Activated T-helper 2 cell treated with anti-CD3 and anti-CD28 coated beads, Interferon-gamma antibody, Interleukin-2, Interleukin-4, amounts not matched to agents 10 μg/mL and 5 μg/mL and 100 μg/mL, durations not matched to agents 14 hours and 24 hours and 36 hours (primary cell): ENCODE measurements around the gene DRC3. TPM values are rescaled to one million over a fixed set of nuclear protein-coding genes. Genes with fewer than 3 reads are reported as not detected.
"Not testable (repeated sequence)": the region's sequence is repeated elsewhere in the genome, so short reads cannot be mapped to it uniquely, and the experiment has no call there.

Experiments
- DNase-seq: peaks from one replicate; pipeline ENCODE4 v3.0.0; 2021; ENCODE audit warnings: low spot score
- H3K27ac Mint-ChIP-seq: one replicate; pipeline ENCODE4 v1.8.0; 2021; ENCODE audit warnings: mixed read lengths
- H3K27me3 Mint-ChIP-seq: one replicate; pipeline ENCODE4 v1.8.0; 2021; ENCODE audit warnings: low read depth, mixed read lengths
- H3K36me3 Mint-ChIP-seq: one replicate; pipeline ENCODE4 v1.8.0; 2021; ENCODE audit warnings: low read depth, mixed read lengths
- H3K4me1 Mint-ChIP-seq: one replicate; pipeline ENCODE4 v1.8.0; 2021; ENCODE audit warnings: low read depth, mixed read lengths
- H3K4me3 Mint-ChIP-seq: one replicate; pipeline ENCODE4 v1.8.0; 2021; ENCODE audit warnings: low read depth, mild to moderate bottlenecking, moderate library complexity, mixed read lengths
- H3K9me3 Mint-ChIP-seq: one replicate; pipeline ENCODE4 v1.8.0; 2021; ENCODE audit warnings: mixed read lengths
- intact Hi-C: fragments of 100-400 bp; cut with micrococcal nuclease; formaldehyde crosslinking; loops from one replicate; pipeline ENCODE4 v1.15.1; 2023
- total RNA-seq: library from RNA; stranded (reverse); gene quantifications from 2 replicates; pipeline ENCODE4 v1.2.3, GENCODE V29; 2022

The DRC3 gene
- total RNA-seq, 1 donor from 2014 or later = not detected

- intact Hi-C loops = no loop called here
- Mint-ChIP-seq H3K27me3 (no peaks in the 10 kb centered on the region), H3K36me3 (no peaks in the 10 kb centered on the region), H3K27ac (no peak overlapping the region), H3K9me3 (no peaks in the 10 kb centered on the region), H3K4me3 (no peak overlapping the region), H3K4me1 (no peaks in the 10 kb centered on the region)
- no peak for DNase-seq
Measured at GRCh38 chr17:17993852-17994251, 21.2 kb downstream of the DRC3 start.

GRCh38 chr17:17994271-17995069, 21.8 kb downstream of the DRC3 start:
- no peak overlapping the region for H3K27ac Mint-ChIP-seq
- no peaks in the 10 kb centered on the region for H3K27me3 Mint-ChIP-seq
- H3K4me1 Mint-ChIP-seq = no peaks in the 10 kb centered on the region
- H3K9me3 Mint-ChIP-seq = no peaks in the 10 kb centered on the region
- no peaks in the 10 kb centered on the region for H3K36me3 Mint-ChIP-seq
- DNase-seq = no peak
- H3K4me3 Mint-ChIP-seq = no peak overlapping the region
- intact Hi-C loops = no loop called here

GRCh38 chr17:17995887-17996286, 23.2 kb downstream of the DRC3 start:
- H3K9me3 Mint-ChIP-seq, H3K4me1 Mint-ChIP-seq, H3K27me3 Mint-ChIP-seq, intact Hi-C loops, H3K36me3 Mint-ChIP-seq, DNase-seq, H3K27ac Mint-ChIP-seq, H3K4me3 Mint-ChIP-seq: not testable (repeated sequence)

- intact Hi-C loops = no loop called here
- Mint-ChIP-seq H3K36me3 (no peaks in the 10 kb centered on the region), H3K27ac (no peak overlapping the region), H3K9me3 (no peaks in the 10 kb centered on the region), H3K4me3 (no peak overlapping the region), H3K4me1 (no peaks in the 10 kb centered on the region), H3K27me3 (no peaks in the 10 kb centered on the region)
- no peak for DNase-seq
Measured at GRCh38 chr17:17998934-17999333, 26.3 kb downstream of the DRC3 start.

GRCh38 chr17:17999364-18000029, 26.8 kb downstream of the DRC3 start:
- Mint-ChIP-seq H3K27ac (no peak overlapping the region), H3K4me3 (no peak overlapping the region), H3K27me3 (no peaks in the 10 kb centered on the region), H3K4me1 (no peaks in the 10 kb centered on the region), H3K36me3 (no peaks in the 10 kb centered on the region), H3K9me3 (no peaks in the 10 kb centered on the region)
- intact Hi-C loops = no loop called here
- no peak for DNase-seq

- H3K36me3 Mint-ChIP-seq = no peaks in the 10 kb centered on the region
- H3K27ac Mint-ChIP-seq = no peak overlapping the region
- H3K9me3 Mint-ChIP-seq = no peaks in the 10 kb centered on the region
- DNase-seq = no peak
- no peaks in the 10 kb centered on the region for H3K4me1 Mint-ChIP-seq
- H3K27me3 Mint-ChIP-seq = no peaks in the 10 kb centered on the region
- no peak overlapping the region for H3K4me3 Mint-ChIP-seq
- intact Hi-C loops = no loop called here
Measured at GRCh38 chr17:18000030-18000408, 27.4 kb downstream of the DRC3 start.

- no peak for DNase-seq
- no peak overlapping the region for H3K27ac Mint-ChIP-seq
- no peaks in the 10 kb centered on the region for H3K4me1 Mint-ChIP-seq
- no peak overlapping the region for H3K4me3 Mint-ChIP-seq
- intact Hi-C loops = no loop called here
- H3K9me3 Mint-ChIP-seq = no peaks in the 10 kb centered on the region
- no peaks in the 10 kb centered on the region for H3K36me3 Mint-ChIP-seq
- no peaks in the 10 kb centered on the region for H3K27me3 Mint-ChIP-seq
Measured at GRCh38 chr17:18002171-18002570, 29.5 kb downstream of the DRC3 start.

GRCh38 chr17:18004345-18004744, 31.7 kb downstream of the DRC3 start:
- Mint-ChIP-seq H3K27me3 (no peaks in the 10 kb centered on the region), H3K4me3 (no peak overlapping the region), H3K27ac (no peak overlapping the region), H3K4me1 (no peaks in the 10 kb centered on the region), H3K36me3 (no peaks in the 10 kb centered on the region), H3K9me3 (no peaks in the 10 kb centered on the region)
- intact Hi-C loops = no loop called here
- no peak for DNase-seq

- H3K4me3 Mint-ChIP-seq = no peak overlapping the region
- no peaks in the 10 kb centered on the region for H3K4me1 Mint-ChIP-seq
- H3K9me3 Mint-ChIP-seq = no peaks in the 10 kb centered on the region
- no peak for DNase-seq
- no peaks in the 10 kb centered on the region for H3K36me3 Mint-ChIP-seq
- H3K27me3 Mint-ChIP-seq = no peaks in the 10 kb centered on the region
- intact Hi-C loops = no loop called here
- no peak overlapping the region for H3K27ac Mint-ChIP-seq
Measured at GRCh38 chr17:18004884-18005305, 32.2 kb downstream of the DRC3 start.

GRCh38 chr17:18005496-18005895, 32.8 kb downstream of the DRC3 start:
- intact Hi-C loops = no loop called here
- H3K27me3 Mint-ChIP-seq = no peaks in the 10 kb centered on the region
- no peak overlapping the region for H3K27ac Mint-ChIP-seq
- H3K36me3 Mint-ChIP-seq = no peaks in the 10 kb centered on the region
- no peak overlapping the region for H3K4me3 Mint-ChIP-seq
- no peak for DNase-seq
- H3K4me1 Mint-ChIP-seq = no peaks in the 10 kb centered on the region
- H3K9me3 Mint-ChIP-seq = no peaks in the 10 kb centered on the region

GRCh38 chr17:18006495-18007239, 34.0 kb downstream of the DRC3 start:
- H3K36me3 Mint-ChIP-seq = no peaks in the 10 kb centered on the region
- intact Hi-C loops = no loop called here
- H3K27me3 Mint-ChIP-seq = no peaks in the 10 kb centered on the region
- DNase-seq = no peak
- H3K9me3 Mint-ChIP-seq = no peaks in the 10 kb centered on the region
- H3K27ac Mint-ChIP-seq = no peak overlapping the region
- no peaks in the 10 kb centered on the region for H3K4me1 Mint-ChIP-seq
- H3K4me3 Mint-ChIP-seq = no peak overlapping the region

- Mint-ChIP-seq H3K36me3 (no peaks in the 10 kb centered on the region), H3K9me3 (no peaks in the 10 kb centered on the region), H3K27me3 (no peaks in the 10 kb centered on the region), H3K4me1 (no peaks in the 10 kb centered on the region), H3K27ac (no peak overlapping the region), H3K4me3 (no peak overlapping the region)
- DNase-seq = no peak
- intact Hi-C loops = no loop called here
Measured at GRCh38 chr17:18008496-18009268, 36.0 kb downstream of the DRC3 start.
